ENCODE results near the gene GRIN2A.

GRCh38 chr16:10122546-10122945, 59.7 kb downstream of the GRIN2A start:
- TF ChIP-seq POLR2A (IDR thresholded peaks at IDR 0.05; ENCODE audit: low read length) (no peak), GATA1 (IDR thresholded peaks at IDR 0.05; ENCODE audit: low read depth, low read length) (no peak)

Data from erythroblast (primary cell).